GM23248 (cell line): ENCODE results near the gene SMARCB1.

Source experiments
- EZH2 ChIP-seq: fragments of 200-600 bp; sonication (generic); IDR thresholded peaks from 2 replicates; pipeline ENCODE4 v1.6.1; 2018; ENCODE audit warnings: antibody characterized with exemption, mild to moderate bottlenecking; ENCODE audit not compliant: insufficient read depth, poor library complexity, severe bottlenecking
- EZH2phosphoT487 ChIP-seq: fragments of 200-600 bp; sonication (generic); IDR thresholded peaks from 2 replicates; pipeline ENCODE4 v1.6.1; 2018; ENCODE audit warnings: antibody characterized with exemption, moderate library complexity, mild to moderate bottlenecking, low read depth; ENCODE audit not compliant: insufficient read depth

DNA sequence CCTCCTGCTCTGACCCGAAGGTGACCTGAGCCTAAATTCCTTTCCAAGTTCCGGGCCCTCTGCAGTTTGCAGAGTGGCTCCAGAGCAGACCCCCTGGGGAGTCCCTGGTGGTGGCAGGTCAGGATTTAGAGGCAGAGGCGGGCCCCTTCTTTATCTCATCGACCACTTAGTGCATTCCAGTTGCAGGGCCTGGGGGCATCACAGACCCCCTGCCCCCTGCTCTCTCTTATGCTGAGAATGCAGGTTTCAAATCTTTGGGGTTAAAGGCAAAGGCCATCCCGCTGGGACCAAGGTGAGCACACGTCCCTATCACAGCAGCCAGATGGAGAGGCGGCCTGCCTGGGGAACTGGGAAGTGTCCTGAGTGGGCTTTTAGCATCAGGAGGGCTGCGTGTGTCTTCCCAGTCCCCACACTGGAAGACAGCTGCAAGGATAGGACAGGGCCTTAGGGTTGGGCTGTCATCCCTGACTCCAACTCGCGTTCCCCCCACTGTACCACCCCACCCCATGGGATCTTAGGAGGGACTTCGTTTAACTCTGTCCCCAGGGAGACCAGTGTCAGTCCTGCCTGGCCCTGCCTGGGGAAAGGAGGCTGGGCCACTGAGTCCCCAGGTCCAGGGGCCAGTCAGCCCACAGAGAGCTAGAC, 40.7 kb downstream of the SMARCB1 start:
- TF ChIP-seq EZH2phosphoT487: no peak
- no peak for TF ChIP-seq EZH2
